ENCODE measurements around the gene KRTAP4-6. TPM values are rescaled to one million over a fixed set of nuclear protein-coding genes. Genes with fewer than 3 reads are reported as not detected.
"Not testable (repeated sequence)": the region's sequence is repeated elsewhere in the genome, so short reads cannot be mapped to it uniquely, and the experiment has no call there.

The KRTAP4-6 gene
- not detected in 2 replicates for total RNA-seq

GRCh38 chr17:41140360-41141131, at the start of gene KRTAP4-6:
KRTAP4-6 (minus strand) TSS chr17:41140544; CDS start chr17:41140487, 57 bp downstream.
- DNase-seq (ENCODE audit: extremely low read depth, low read depth, low spot score): no peak

DNA sequence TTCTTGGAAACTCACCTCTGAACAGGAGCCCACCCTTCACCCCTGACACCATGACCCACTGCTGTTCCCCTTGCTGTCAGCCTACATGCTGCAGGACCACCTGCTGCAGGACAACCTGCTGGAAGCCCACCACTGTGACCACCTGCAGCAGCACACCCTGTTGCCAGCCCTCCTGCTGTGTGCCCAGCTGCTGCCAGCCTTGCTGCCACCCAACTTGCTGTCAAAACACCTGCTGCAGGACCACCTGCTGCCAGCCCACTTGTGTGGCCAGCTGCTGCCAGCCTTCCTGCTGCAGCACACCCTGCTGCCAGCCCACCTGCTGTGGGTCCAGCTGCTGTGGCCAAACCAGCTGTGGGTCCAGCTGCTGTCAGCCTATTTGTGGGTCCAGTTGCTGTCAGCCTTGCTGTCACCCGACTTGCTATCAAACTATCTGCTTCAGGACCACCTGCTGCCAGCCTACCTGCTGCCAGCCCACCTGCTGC, 49.5 kb upstream of the KRTAP4-6 start, which contains the start of gene KRTAP9-1:
KRTAP9-1 (plus strand) TSS at position 51 of the 482 bp plus-strand sequence; CDS start at position 51, 0 bp downstream.
- DNase-seq (ENCODE audit: extremely low read depth, low read depth, low spot score): not testable (repeated sequence)

DNA sequence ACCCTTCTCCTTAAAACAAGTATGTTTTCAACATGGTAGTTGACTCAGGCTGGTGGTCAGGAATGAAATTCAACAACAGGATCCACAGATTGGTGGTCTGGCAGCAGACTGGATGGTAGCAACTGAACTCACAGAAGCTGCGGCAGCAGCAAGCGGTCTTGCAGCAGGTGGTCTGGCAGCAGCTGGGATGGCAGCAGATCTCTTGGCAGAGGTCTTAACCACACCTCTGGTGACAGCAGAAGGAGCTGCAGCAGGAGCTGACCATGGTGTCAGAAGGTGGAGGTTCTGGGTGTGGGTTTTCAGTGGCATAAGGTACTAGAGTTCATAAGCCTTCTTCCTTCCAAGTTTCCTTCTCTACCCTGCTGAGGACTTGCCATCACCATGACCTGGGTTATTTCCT, 46.5 kb upstream of the KRTAP4-6 start:
- no peak for DNase-seq (ENCODE audit: extremely low read depth, low read depth, low spot score)

DNA sequence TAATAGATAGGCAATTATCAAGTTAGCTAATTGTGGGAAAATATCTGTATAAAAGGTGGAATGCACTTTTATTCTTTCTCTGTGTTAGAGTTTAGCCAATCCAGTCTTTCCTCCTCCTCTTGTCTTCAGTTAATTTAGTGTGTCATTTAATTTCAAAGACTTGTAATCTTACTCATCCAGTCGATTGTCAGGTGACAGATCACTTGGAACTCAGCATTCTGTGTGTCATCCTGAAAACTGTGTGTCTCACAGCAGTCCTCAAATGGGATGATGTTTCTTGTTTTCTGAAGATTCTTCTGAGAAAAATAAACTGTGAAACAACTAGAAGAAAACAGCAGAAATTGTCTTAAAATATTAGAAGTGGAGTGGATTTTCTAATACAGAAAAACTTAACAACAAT, 44.7 kb upstream of the KRTAP4-6 start:
- no peak for DNase-seq (ENCODE audit: extremely low read depth, low read depth, low spot score)

- DNase-seq (ENCODE audit: extremely low read depth, low read depth, low spot score): no peak
Observed at GRCh38 chr17:41184480-41184961, 44.2 kb upstream of the KRTAP4-6 start, which contains the start of gene KRTAP4-1. KRTAP4-1 (minus strand) TSS chr17:41184911; CDS start chr17:41184854, 57 bp downstream.

GRCh38 chr17:41178843-41179616, 38.7 kb upstream of the KRTAP4-6 start:
- no peak for DNase-seq (ENCODE audit: extremely low read depth, low read depth, low spot score)

DNA sequence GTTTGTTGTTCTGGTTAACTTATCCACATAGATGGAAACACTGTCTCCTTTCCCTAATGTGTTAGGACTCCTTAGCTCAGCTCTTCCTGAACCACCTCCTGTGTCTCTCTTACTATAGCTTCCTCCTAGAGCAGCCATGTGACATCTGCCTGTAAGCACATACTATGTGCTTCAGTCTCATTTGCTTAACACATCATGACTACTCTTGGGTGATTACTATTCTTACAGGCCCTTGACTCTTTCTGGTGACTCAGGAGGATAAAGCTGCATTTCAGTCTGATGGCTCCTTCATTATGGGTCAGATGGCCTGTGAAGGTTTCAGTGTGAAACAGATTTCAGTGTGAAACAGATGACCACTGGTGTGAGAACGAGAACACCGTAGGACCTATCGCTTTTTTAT, 38.0 kb upstream of the KRTAP4-6 start:
- no peak for DNase-seq (ENCODE audit: extremely low read depth, low read depth, low spot score)

DNA sequence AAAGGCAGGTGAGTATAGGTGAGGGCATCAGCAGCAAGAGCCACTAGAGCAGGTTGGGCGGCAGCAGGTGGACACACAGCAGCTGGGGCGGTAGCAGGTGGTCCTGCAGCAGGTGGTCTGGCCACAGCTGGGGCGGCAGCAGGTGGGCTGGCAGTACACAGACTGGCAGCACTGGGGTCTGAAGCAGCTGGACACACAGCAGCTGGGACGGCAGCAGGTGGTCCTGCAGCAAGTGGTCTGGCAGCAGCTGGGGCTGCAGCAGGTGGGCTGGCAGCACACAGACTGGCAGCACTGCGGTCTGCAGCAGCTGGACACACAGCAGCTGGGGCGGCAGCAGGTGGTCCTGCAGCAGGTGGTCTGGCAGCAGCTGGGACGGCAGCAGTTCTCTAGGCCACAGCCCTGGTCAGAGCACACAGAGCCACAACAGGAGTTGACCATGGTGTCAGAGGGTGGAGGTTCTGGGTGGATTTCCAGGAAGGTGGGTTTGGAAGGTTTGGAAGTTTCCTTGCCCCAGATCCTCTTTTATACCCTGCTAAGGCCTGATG, 37.5 kb upstream of the KRTAP4-6 start, which contains the start of gene KRTAP4-2:
KRTAP4-2 (minus strand) TSS at position 495 of the 545 bp plus-strand sequence; CDS start at position 438, 57 bp downstream.
- DNase-seq (ENCODE audit: extremely low read depth, low read depth, low spot score): no peak

DNA sequence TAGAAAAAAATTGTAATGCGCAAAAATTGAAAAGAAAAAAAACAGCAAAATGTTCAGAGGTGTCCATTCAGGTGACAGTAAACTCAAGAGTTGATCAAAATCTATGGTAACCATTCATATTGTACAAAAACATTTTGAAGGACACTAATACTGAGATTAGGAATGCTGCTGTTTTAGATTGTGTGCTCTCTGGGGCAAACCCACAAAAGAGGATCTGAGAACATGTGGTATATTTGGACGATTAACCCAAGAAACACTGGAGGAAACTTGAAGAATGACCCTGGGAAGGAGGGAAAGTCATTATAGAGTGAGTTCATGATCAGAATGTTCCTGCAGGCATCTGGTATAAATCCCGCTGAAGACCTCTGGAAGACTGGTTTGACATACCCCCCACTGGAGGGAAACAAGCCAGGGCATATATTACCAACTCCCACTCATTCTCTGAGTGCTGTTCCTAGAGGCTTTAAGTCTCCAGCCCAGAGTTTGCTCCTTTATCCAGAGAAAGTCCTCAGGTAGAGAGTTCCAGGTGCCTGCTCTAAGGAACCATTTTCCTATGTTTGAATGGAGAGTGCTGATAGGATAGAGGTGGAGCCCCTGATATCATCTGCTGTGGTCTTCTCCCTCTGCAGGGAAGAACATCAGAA, 36.5 kb upstream of the KRTAP4-6 start:
- no peak for DNase-seq (ENCODE audit: extremely low read depth, low read depth, low spot score)

- no peak for DNase-seq (ENCODE audit: extremely low read depth, low read depth, low spot score)
Observed at GRCh38 chr17:41171886-41172285, 31.5 kb upstream of the KRTAP4-6 start.

- no peak for DNase-seq (ENCODE audit: extremely low read depth, low read depth, low spot score)
Observed at GRCh38 chr17:41168121-41168520, 27.8 kb upstream of the KRTAP4-6 start, which contains the start of gene KRTAP4-3. KRTAP4-3 (minus strand) TSS chr17:41168221; CDS start chr17:41168172, 49 bp downstream.

GRCh38 chr17:41167561-41167960, 27.2 kb upstream of the KRTAP4-6 start:
- no peak for DNase-seq (ENCODE audit: extremely low read depth, low read depth, low spot score)

DNA sequence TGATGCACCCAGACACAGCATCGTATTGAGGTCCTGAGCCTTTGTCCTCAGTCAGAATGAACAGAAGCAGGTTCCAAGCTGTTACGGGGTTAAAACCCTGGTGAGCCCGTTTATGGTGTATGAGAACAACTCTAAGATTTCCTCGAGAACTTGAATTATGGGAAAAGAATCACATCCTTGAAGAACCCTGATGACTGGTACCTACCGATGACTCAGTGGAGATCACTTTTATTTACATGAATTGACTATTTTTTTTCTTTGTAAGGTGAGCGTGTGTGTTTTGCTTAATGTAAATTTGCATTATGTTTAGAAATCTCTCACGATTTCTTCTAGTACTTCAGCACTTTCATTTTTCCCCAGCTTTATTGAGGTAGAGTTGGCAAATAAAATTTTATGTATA, 23.5 kb upstream of the KRTAP4-6 start:
- DNase-seq (ENCODE audit: extremely low read depth, low read depth, low spot score): no peak

DNA sequence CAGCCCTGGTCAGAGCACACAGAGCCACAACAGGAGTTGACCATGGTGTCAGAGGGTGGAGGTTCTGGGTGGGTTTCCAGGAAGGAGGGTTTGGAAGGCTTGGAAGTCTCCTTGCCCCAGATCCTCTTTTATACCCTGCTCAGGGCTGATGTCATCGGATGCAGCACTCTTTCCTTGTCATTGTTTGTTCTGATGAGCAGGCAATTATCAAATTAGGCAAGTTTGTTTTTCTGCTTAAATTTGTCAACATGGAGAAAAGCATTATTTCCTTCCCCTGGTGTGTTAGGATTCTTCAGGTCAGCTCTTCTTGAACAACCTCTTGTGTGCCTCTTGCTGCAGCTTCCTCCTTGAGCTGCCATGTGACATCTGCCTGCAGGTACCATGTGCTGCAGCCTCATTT, 20.3 kb upstream of the KRTAP4-6 start, which contains the start of gene KRTAP4-4:
KRTAP4-4 (minus strand) TSS at position 101 of the 400 bp plus-strand sequence; CDS start at position 44, 57 bp downstream.
- DNase-seq (ENCODE audit: extremely low read depth, low read depth, low spot score): no peak

DNA sequence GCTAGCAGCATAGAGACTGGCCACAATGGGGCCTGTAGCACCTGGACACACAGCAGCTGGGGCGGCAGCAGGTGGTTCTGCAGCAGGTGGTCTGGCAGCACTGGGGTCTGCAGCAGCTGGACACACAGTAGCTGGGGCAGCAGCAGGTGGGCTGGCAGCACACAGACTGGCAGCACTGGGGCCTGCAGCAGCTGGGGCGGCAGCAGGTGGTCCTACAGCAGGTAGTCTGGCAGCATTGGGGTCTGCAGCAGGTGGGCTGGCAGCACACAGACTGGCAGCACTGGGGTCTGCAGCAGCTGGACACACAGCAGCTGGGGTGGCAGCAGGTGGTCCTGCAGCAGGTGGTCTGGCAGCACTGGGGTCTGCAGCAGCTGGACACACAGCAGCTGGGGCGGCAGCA, 19.8 kb upstream of the KRTAP4-6 start:
- not testable (repeated sequence) for DNase-seq (ENCODE audit: extremely low read depth, low read depth, low spot score)

- DNase-seq (ENCODE audit: extremely low read depth, low read depth, low spot score): no peak
Observed at GRCh38 chr17:41153856-41154255, 13.5 kb upstream of the KRTAP4-6 start.

DNA sequence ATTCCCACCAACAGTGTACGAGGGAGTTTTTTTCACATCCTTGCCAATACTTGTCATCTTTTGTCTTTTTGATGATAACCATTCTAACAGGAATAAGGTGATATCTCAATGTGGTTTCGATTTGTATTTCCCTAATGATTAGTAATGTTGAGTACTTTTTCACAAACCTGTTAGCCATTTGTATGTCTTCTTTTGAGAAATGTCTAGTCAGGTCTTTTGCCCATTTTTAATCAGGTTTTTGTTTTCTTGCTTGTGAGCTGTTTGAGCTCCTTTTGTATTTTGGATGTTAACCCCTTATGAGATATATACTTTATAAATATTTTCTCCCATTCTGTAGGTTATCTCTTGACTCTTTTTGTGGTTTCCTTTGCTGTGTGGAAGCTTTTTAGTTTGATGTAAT, 11.2 kb upstream of the KRTAP4-6 start:
- no peak for DNase-seq (ENCODE audit: extremely low read depth, low read depth, low spot score)

DNA sequence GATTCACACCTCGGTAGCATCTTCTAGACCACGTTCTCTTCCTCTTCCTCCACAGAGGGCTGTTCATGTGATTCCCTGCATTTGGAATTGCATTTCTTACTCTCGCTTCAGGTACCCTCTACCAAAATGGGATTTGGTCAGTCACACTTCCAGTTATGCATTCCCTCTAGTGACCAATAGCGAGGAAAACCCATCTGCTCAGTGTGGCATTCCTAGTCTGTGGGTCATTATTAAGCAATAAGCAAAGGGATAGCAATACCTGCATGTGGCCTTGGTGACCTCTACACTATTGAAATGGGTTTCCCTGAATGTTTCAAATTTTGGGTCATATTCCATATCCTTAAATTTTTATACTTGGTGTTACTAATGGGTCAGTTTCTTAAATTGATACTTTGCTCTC, 9.7 kb upstream of the KRTAP4-6 start:
- DNase-seq (ENCODE audit: extremely low read depth, low read depth, low spot score): no peak

DNA sequence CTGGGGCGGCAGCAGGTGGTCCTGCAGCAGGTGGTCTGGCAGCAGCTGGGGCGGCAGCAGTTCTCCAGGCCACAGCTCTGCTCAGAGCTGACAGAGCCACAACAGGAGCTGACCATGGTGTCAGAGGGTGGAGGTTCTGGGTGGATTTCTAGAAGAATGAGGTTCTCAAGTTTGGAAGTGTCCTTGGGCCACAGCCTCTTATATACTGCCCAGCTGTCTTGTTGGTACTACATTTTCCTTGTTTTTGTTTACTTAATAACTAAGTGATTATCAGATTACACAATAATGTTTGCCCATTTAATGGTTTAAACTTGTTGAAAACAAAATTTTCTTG, 9.3 kb upstream of the KRTAP4-6 start, which contains the start of gene KRTAP4-5:
KRTAP4-5 (minus strand) TSS at position 174 of the 334 bp plus-strand sequence; CDS start at position 116, 58 bp downstream.
- no peak for DNase-seq (ENCODE audit: extremely low read depth, low read depth, low spot score)

DNA sequence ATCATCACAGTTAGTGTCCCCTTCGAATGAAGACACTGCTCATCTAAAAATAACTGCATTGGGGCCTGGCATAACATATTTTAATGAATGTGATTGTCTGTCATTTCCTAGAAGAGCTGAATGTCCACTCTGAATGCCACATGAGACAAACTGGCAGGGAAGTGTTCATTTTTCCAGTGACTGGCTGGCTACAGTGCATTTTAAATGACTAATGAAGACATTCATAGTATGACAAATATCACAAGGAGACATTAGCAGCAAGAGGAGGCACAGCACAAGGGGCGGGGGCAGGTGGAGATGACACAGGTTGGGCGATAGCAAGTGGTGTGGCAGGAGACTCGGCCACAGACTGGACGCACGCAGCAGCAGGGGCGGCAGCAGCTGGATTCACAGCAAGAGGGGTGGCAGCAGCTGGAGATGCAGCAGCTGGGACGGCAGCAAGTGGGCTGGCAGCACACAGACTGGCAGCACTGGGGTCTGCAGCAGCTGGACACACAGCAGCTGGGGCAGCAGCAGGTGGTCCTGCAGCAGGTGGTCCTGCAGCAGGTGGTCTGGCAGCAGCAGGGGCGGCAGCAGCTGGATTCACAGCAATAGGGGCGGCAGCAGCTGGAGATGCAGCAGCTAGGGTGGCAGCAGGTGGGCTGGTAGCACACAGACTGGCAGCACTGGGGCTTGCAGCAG, 8.8 kb upstream of the KRTAP4-6 start:
- DNase-seq (ENCODE audit: extremely low read depth, low read depth, low spot score): not testable (repeated sequence)

All from glomerular endothelial cell (primary cell).